Superior temporal gyrus (tissue), 1 donor: ENCODE data around the gene TEX14.

Source experiments
- DNase-seq: peaks from one replicate; pipeline ENCODE4 v3.0.0-alpha.2; 2016; ENCODE audit errors: extremely low spot score

The TEX14 gene

DNA sequence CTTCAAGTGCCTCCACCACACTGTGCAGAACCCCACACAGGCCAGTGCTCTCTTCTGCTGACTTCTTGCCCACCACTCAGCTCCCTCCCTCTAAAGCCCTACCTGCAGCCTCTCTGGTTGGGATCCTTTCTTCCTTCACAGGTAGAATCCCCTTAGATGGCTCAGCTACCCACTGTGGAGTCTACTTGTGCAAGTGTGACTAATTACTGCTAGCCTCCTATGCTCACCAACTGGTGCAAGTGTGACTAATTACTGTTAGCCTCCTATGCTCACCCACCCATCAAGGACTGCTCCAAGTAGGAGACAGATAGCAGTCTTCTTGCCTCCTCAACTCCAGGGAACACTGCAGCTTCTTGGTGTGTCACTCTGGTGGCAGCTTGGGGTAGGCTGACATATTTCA lies 43.6 kb downstream of the TEX14 start:
- DNase-seq = no peak

DNA sequence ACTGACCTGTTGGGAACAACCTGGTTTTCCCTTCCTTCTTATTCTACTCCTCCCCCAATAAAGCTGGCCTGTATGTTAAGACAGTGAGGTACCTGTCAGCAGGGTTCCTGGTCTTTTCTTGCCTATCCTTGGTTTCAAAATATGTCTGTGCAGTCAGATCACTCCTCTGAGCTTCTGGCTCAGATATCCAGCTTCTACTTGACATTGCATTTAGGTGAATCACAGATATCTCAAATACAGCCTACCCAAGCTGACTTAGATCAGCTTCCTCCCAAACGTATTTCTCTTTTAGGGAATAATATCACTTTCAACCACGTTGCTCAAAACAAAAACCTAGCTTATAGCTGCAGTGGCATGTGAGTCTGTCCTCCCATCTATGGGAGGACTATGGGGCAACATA lies 48.7 kb downstream of the TEX14 start:
- no peak for DNase-seq

DNA sequence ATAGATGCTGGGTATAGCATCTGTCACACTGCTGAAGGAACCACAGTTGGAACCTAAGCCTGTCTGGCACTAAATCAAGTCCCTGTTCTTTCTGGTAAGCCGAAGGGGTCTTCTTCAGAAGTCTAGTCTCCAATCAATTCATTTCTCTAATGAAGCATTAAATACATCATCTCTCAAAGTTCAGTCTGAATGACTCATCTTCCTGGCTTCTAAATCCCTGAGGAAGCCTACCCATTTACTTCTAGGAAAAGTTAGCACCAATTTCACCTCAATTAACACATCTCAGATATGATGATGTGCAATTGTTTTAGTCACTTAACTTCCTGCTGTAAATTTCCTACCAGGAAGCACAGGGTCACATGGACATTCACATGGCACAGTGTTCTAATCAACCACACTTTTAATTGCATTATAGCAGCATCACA lies 49.9 kb downstream of the TEX14 start:
- DNase-seq = no peak

DNA sequence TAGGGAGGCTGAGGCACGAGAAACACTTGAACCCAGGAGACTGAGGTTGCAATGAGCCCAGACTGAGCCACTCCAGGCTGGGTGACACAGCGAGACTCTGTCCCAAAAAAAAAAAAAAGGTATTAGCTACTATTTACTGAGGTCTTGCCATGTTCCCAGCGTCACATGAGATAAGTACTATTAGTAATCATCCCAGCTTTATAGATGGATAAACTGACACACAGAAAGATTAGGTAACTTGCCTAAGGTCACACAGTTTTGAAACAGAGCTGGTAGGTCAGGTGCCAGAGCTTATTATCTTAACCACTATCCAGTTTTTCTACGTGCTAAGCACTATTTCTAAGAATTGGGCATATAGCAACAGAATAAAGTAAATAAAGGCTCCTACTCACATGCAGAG lies 51.6 kb downstream of the TEX14 start:
- DNase-seq = no peak

DNA sequence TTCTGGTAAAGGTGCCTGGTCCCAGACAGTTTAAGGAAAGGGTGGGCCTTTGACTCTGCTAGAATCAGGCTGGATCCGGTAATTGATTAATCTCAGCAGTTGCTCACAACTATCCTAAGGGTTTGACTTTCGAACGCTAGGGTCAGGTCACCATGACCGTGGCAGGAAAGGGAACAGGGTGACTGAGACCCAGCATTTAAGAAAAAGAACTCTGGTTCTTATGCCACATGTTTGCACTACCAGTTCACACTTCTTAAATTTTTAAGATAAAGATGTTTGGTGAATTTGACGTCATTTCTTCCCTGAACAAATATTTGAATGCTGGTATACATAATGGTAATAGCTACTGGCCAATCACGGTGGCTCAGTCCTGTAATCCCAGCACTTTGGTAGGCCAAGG lies 52.2 kb downstream of the TEX14 start:
- DNase-seq = no peak

- no peak for DNase-seq
Measured at GRCh38 chr17:58637011-58637570, 54.8 kb downstream of the TEX14 start.

- DNase-seq = no peak
Measured at GRCh38 chr17:58632324-58633314, 59.2 kb downstream of the TEX14 start.

- peak; percentile 99 for DNase-seq
Measured at GRCh38 chr17:58631523-58632323, 60.1 kb downstream of the TEX14 start.

- DNase-seq = peak; percentile 27
Measured at GRCh38 chr17:58630883-58631522, 60.8 kb downstream of the TEX14 start.

DNA sequence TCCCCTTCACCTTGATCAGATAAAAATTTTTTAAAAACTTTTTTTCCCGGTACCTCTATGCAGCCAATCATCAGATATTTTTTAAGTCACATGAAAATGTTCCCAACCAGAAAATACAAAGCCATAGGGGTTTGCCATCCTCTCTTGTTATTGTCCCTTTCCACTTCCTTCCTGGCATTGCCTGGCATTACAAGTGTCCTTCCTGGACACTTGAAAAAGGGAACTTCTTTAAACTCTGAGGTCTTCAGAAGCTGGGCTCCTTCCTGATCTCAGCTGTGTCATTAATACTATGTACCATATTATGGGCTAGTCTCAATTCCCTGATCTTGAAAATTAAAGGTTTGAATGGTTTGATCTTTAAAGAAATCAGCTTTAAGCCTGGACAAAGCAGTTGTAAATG lies 64.9 kb downstream of the TEX14 start:
- DNase-seq = no peak

- no peak for DNase-seq
Measured at GRCh38 chr17:58624751-58625150, 67.1 kb downstream of the TEX14 start.

- DNase-seq = no peak
Measured at GRCh38 chr17:58621174-58621573, 70.7 kb downstream of the TEX14 start.

DNA sequence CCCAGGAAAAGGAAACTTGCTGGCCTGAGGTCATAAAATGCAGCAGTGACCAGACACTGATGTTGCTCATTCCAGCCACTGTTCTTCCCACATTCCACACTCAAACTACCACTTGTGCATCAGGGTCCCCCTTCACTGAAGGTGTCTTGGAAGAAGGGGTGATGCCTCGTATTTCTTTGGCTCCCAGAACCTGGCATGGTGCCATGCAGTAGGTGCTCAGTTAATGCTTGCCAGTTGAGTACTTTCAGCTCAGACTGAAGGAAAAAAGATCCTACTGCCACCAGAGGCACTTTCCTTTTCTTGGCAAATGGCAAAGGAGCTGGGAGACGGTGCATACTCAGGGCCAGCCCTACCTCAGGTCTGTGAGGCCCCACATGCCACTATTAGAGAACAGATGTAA lies 73.5 kb downstream of the TEX14 start:
- DNase-seq = no peak

DNA sequence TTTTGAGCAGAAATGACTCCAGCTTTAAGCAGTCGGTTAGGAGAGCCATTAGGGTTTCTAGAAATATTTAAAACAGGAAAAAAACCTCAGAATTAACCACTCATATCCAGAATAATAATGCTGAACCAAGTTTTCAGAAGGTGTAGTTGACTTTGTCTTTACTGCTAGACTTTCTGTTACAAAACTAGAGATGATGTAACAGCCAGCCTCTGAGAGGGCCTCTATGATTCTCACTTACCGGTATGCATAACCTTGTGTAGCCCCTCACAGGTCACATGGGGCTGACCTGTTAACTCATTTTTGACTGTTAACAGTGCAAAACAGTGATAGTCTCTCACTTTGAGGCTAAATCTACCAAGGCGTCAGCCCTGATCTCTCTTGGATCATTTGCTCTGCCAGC lies 74.3 kb downstream of the TEX14 start:
- no peak for DNase-seq

DNA sequence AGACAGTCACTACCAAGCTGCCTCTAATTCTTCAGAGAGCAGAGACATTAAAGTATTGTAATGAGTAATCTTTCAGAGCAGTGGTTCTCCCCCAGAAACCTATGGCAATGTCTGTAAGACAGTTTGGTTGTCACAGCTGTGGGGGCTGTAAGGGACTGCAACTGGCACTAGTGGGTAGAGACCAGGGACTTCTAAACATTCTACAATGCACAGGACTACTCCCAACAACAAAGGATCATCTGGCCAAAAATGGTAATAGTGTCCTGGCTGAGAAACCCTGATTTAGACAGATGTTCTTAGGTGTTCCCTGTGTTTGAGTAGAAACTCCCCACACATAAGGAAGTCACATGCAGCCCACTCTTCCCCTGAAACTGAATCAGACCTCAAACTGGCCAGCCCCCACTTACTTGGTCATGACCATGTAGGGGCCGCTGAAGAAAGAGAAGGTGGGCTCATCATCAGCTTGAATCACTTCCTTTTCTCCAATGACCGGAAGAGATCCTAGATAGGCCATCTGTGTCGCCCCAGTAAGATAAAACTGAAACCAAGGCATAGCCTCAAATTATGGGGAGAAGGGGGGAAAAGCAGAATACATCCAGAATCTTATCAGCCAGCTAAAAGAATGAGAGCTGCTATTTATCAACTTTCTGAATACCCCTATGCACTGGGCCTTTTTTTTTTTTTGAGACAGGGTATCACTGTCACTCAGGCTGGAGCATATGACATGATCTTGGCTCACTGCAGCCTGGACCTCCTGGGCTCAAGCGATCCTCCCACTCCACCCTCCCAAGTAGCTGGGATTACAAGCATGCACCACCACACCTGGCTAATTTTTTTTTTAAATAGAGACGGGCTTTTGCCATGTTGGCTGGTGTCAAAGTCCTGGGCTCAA lies 75.8 kb downstream of the TEX14 start:
- DNase-seq = no peak

GRCh38 chr17:58614859-58615459 lies 76.9 kb downstream of the TEX14 start:
- DNase-seq = no peak

DNA sequence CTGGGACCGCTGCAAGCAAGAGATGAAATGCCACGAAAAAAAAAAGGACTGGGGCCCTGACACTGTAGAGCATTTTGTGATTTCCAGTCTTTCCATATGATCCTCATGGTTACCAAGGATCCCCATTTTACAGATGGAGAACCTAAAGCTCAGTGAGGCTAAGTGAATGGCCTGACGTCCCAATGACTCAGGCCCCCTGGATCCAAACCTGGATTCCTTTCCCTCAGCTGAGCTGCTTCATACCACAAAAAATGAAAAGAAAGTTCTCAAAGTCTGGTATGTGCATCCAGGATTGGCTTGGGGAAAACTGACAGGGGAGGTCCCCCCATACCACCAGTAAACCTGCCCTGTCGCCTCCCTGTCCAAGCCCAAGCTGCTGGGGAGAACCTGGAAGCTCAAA lies 80.5 kb downstream of the TEX14 start:
- no peak for DNase-seq

DNA sequence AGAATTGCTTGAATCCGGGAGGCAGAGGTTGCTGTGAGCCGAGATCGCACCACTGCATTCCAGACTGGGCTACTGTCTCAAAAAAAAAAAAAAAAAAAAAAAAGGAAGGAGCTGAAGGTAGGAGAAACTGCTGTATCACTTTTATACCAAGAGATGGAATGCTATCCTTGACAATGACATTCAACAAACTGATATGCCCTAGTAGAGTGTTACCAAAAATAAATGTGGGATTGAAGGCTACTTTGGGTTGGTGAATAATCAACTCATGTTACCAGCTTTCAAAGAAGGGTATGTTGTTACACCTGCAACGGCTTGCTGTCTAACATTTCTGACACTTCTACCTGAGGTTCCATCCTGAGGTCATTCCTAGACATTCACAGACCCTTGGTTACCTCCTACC lies 84.9 kb downstream of the TEX14 start:
- no peak for DNase-seq

- DNase-seq = no peak
Measured at GRCh38 chr17:58605986-58606385, 85.9 kb downstream of the TEX14 start.

GRCh38 chr17:58605470-58605869 lies 86.4 kb downstream of the TEX14 start:
- DNase-seq = no peak

DNA sequence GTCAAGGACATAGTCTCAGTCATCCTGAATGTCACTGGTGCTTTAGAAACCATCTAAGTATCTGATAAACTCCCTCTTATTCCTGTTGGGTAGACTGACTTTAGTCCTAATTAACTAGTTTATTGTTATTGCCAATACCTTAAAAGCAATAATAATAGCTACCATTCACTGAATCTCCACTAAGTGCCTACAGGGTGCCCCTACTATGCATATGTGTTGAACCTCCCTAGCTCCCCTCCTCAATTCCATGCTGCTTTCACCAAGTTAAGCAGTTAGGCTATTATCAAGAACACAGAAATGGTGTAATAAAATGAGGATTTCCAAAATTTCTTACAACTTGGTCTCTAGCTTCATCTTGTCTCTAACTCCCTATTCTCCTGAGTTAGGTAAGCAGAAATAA lies 89.9 kb downstream of the TEX14 start:
- DNase-seq = no peak
